ENCODE results near the gene USF1. TPM values are rescaled to one million over a fixed set of nuclear protein-coding genes. Genes with fewer than 3 reads are reported as not detected.
"Not testable (repeated sequence)": the region's sequence is repeated elsewhere in the genome, so short reads cannot be mapped to it uniquely, and the experiment has no call there.

Gene USF1
- total and polyA plus RNA-seq, 8 donors = 7.2 to 566 (median 60.5) TPM

GRCh38 chr1:160997323-160998038 lies 48.3 kb downstream of the USF1 start:
- Histone ChIP-seq H3K36me3 (peaks cover 24 to 45% (median 34%) of the 10 kb centered on the region in 4 donors), H3K27ac (peak overlapping the region; percentile 33 to 84 (median 71)), H3K4me3 (no peak overlapping the region), H3K9me3 (no peaks in the 10 kb centered on the region), H3K4me1 (peaks cover 0 to 22% (median 4%) of the 10 kb centered on the region in 4 donors), H3K27me3 (no peaks in the 10 kb centered on the region)
- peak; percentile 83 to 90 for DNase-seq
- intact Hi-C loops (cut with DNase I; ENCODE audit: low total_unique reads) = loop anchor here (10.0 kb wide), 1 partner anchor 97 kb away; the partner anchor contains the start of gene KLHDC9
- no peak for TF ChIP-seq EP300 (IDR thresholded peaks at IDR 0.05)
- peak in 5 of 7 experiments; percentile 53 to 80 (median 71) for TF ChIP-seq CTCF (IDR thresholded peaks at IDR 0.05)
- peak in 2 of 3 donors; percentile 22 to 89 for TF ChIP-seq POLR2AphosphoS5 (IDR thresholded peaks at IDR 0.05)
- no peak for TF ChIP-seq POLR2A (IDR thresholded peaks at IDR 0.05)
- 48 to 75% (median 64%) methylated on average over 1 of the region's 1 CpG for WGBS, 5 donors

- peak overlapping the region in 2 of 5 donors; percentile 21 to 75 for H3K27ac ChIP-seq
- WGBS, 5 donors = 82 to 90% (median 90%) methylated on average over 3 of the region's 3 CpGs
- peaks cover 0 to 22% (median 4%) of the 10 kb centered on the region in 4 donors for H3K4me1 ChIP-seq
- H3K27me3 ChIP-seq = no peaks in the 10 kb centered on the region
- H3K4me3 ChIP-seq = no peak overlapping the region
- H3K36me3 ChIP-seq = peaks cover 24 to 42% (median 33%) of the 10 kb centered on the region in 4 donors
- no peak for DNase-seq
- no peak for TF ChIP-seq EP300 (IDR thresholded peaks at IDR 0.05)
- no peak for TF ChIP-seq POLR2AphosphoS5 (IDR thresholded peaks at IDR 0.05)
- TF ChIP-seq POLR2A (IDR thresholded peaks at IDR 0.05) = no peak
- TF ChIP-seq CTCF (IDR thresholded peaks at IDR 0.05) = no peak
- intact Hi-C loops (cut with DNase I; ENCODE audit: low total_unique reads) = loop anchor here (10.0 kb wide), 1 partner anchor 99 kb away; the partner anchor contains the start of gene KLHDC9
- no peaks in the 10 kb centered on the region for H3K9me3 ChIP-seq
Observed at GRCh38 chr1:160996178-160996577, 49.6 kb downstream of the USF1 start.

- 74 to 81% (median 76%) methylated on average over 14 of the region's 14 CpGs for WGBS, 5 donors
- intact Hi-C loops (cut with DNase I; ENCODE audit: low total_unique reads) = loop anchor here (10.0 kb wide), 1 partner anchor 101 kb away; the partner anchor contains the start of gene KLHDC9
Observed at GRCh38 chr1:160993544-160994193, 52.1 kb downstream of the USF1 start.

GRCh38 chr1:160992036-160992435 lies 53.7 kb downstream of the USF1 start:
- 81 to 90% (median 83%) methylated on average over 4 of the region's 4 CpGs for WGBS, 5 donors
- peaks cover 0 to 20% (median 5%) of the 10 kb centered on the region in 4 donors for H3K4me1 ChIP-seq
- not testable (repeated sequence) for H3K36me3 ChIP-seq, H3K27ac ChIP-seq, DNase-seq, H3K9me3 ChIP-seq, H3K4me3 ChIP-seq, H3K27me3 ChIP-seq
- intact Hi-C loops (cut with DNase I; ENCODE audit: low total_unique reads) = loop anchor here (10.0 kb wide), 1 partner anchor 103 kb away; the partner anchor contains the start of gene KLHDC9

More at GRCh38 chr1:160993544-160994193, 52.1 kb downstream of the USF1 start:
- Histone ChIP-seq H3K27me3 (no peaks in the 10 kb centered on the region), H3K27ac (no peak overlapping the region), H3K9me3 (no peaks in the 10 kb centered on the region), H3K36me3 (peaks cover 6 to 17% (median 8%) of the 10 kb centered on the region in 4 donors), H3K4me3 (no peak overlapping the region), H3K4me1 (peaks cover 0 to 33% (median 9%) of the 10 kb centered on the region in 4 donors)
- peak in 1 of 2 donors; percentile 61 for DNase-seq
- TF ChIP-seq POLR2A (IDR thresholded peaks at IDR 0.05) = no peak
- TF ChIP-seq POLR2AphosphoS5 (IDR thresholded peaks at IDR 0.05) = peak in 1 of 3 donors; percentile 3
- peak in 1 of 7 experiments; percentile 21 for TF ChIP-seq CTCF (IDR thresholded peaks at IDR 0.05)
- TF ChIP-seq EP300 (IDR thresholded peaks at IDR 0.05) = no peak

Small RNAs within 50 kb of the gene (small RNA-seq; reads per million reads assigned to genes)
- 0 reads per million in 4 donors for gene AL591806.2

Other genes with a start within 250 kb of the USF1 start
- 1 to 10 TPM in 3 of 5 donors, not detected in 2; 1.3 to 7.5 (median 1.7) TPM for gene LY9, start 249.8 kb downstream of the USF1 start, total RNA-seq
- 1 to 10 TPM in 1 of 3 donors, under 1 TPM in 2; 0.25 to 1.1 (median 0.63) TPM for gene LY9, start 249.8 kb downstream of the USF1 start, polyA plus RNA-seq
- gene CD244, start 183.1 kb downstream of the USF1 start, total RNA-seq = 1 to 10 TPM in 1 of 5 donors, under 1 TPM in 1, not detected in 3; 0.43 to 1.1 TPM
- gene CD244, start 183.1 kb downstream of the USF1 start, polyA plus RNA-seq = under 1 TPM; 0.15 to 0.61 (median 0.37) TPM
- gene ITLN1, start 160.8 kb downstream of the USF1 start, total RNA-seq = 100 to 1,000 TPM in 2 of 5 donors, 10 to 100 TPM in 1, 1 to 10 TPM in 1, not detected in 1; 1.2 to 241 (median 55.3) TPM
- 10 to 100 TPM in 1 of 3 donors, 1 to 10 TPM in 2; 1.5 to 10.1 (median 7.6) TPM for gene ITLN1, start 160.8 kb downstream of the USF1 start, polyA plus RNA-seq
- 1 to 10 TPM in 1 of 5 donors, not detected in 4; 4.2 TPM for gene ITLN2, start 91.2 kb downstream of the USF1 start, total RNA-seq
- gene ITLN2, start 91.2 kb downstream of the USF1 start, polyA plus RNA-seq = under 1 TPM in 1 of 3 donors, not detected in 2; 0.37 TPM
- gene F11R, start 24.8 kb downstream of the USF1 start, total RNA-seq = 100 to 1,000 TPM in 1 of 5 donors, 10 to 100 TPM in 3, 1 to 10 TPM in 1; 7.6 to 130 (median 20.9) TPM
- 10 to 100 TPM; 13.4 to 41.5 (median 29.2) TPM for gene F11R, start 24.8 kb downstream of the USF1 start, polyA plus RNA-seq
- 100 to 1,000 TPM in 1 of 5 donors, 10 to 100 TPM in 3, not detected in 1; 13.2 to 112 (median 42.7) TPM for gene TSTD1, start 7.0 kb downstream of the USF1 start, total RNA-seq
- gene TSTD1, start 7.0 kb downstream of the USF1 start, polyA plus RNA-seq = 100 to 1,000 TPM; 117 to 186 (median 158) TPM
- gene ARHGAP30, start 23.9 kb upstream of the USF1 start, total RNA-seq = 10 to 100 TPM in 3 of 5 donors, 1 to 10 TPM in 2; 2.6 to 28.6 (median 12.9) TPM
- 1 to 10 TPM; 2.8 to 5.5 (median 4.6) TPM for gene ARHGAP30, start 23.9 kb upstream of the USF1 start, polyA plus RNA-seq
- gene NECTIN4, start 43.6 kb upstream of the USF1 start, total RNA-seq = 10 to 100 TPM in 2 of 5 donors, 1 to 10 TPM in 3; 2.0 to 20.3 (median 7.0) TPM
- 10 to 100 TPM in 1 of 3 donors, 1 to 10 TPM in 2; 1.7 to 14.2 (median 2.6) TPM for gene NECTIN4, start 43.6 kb upstream of the USF1 start, polyA plus RNA-seq
- 10 to 100 TPM in 1 of 5 donors, 1 to 10 TPM in 4; 1.3 to 41.4 (median 2.4) TPM for gene KLHDC9, start 52.4 kb upstream of the USF1 start, total RNA-seq
- 1 to 10 TPM; 4.7 to 6.3 (median 5.3) TPM for gene KLHDC9, start 52.4 kb upstream of the USF1 start, polyA plus RNA-seq
- gene PFDN2, start 72.1 kb upstream of the USF1 start, total RNA-seq = 10 to 100 TPM in 3 of 5 donors, not detected in 2; 11.6 to 21.3 (median 19.3) TPM
- 100 to 1,000 TPM in 2 of 3 donors, 10 to 100 TPM in 1; 97.5 to 166 (median 122) TPM for gene PFDN2, start 72.1 kb upstream of the USF1 start, polyA plus RNA-seq
- 10 to 100 TPM in 4 of 5 donors, 1 to 10 TPM in 1; 8.8 to 77.9 (median 20.9) TPM for gene NIT1, start 72.1 kb upstream of the USF1 start, total RNA-seq
- 10 to 100 TPM; 20.0 to 34.2 (median 27.3) TPM for gene NIT1, start 72.1 kb upstream of the USF1 start, polyA plus RNA-seq
- 10 to 100 TPM in 3 of 5 donors, 1 to 10 TPM in 2; 2.3 to 35.9 (median 14.3) TPM for gene DEDD, start 86.7 kb upstream of the USF1 start, total RNA-seq
- 10 to 100 TPM; 16.5 to 31.9 (median 18.6) TPM for gene DEDD, start 86.7 kb upstream of the USF1 start, polyA plus RNA-seq
- 10 to 100 TPM in 4 of 5 donors, not detected in 1; 21.9 to 95.1 (median 33.6) TPM for gene UFC1, start 108.0 kb upstream of the USF1 start, total RNA-seq
- gene UFC1, start 108.0 kb upstream of the USF1 start, polyA plus RNA-seq = 100 to 1,000 TPM; 163 to 206 (median 203) TPM
- gene USP21, start 113.5 kb upstream of the USF1 start, total RNA-seq = 10 to 100 TPM; 13.6 to 35.3 (median 22.9) TPM
- 10 to 100 TPM; 16.2 to 23.2 (median 16.9) TPM for gene USP21, start 113.5 kb upstream of the USF1 start, polyA plus RNA-seq
- 10 to 100 TPM in 4 of 5 donors, 1 to 10 TPM in 1; 9.5 to 52.7 (median 44.9) TPM for gene PPOX, start 120.4 kb upstream of the USF1 start, total RNA-seq
- 10 to 100 TPM; 16.8 to 32.0 (median 31.6) TPM for gene PPOX, start 120.4 kb upstream of the USF1 start, polyA plus RNA-seq
- gene B4GALT3, start 131.5 kb upstream of the USF1 start, total RNA-seq = 10 to 100 TPM; 12.2 to 25.8 (median 17.3) TPM
- 10 to 100 TPM; 17.5 to 21.7 (median 18.8) TPM for gene B4GALT3, start 131.5 kb upstream of the USF1 start, polyA plus RNA-seq
- 10 to 100 TPM in 2 of 5 donors, 1 to 10 TPM in 2, under 1 TPM in 1; 0.89 to 20.6 (median 2.8) TPM for gene ADAMTS4, start 153.1 kb upstream of the USF1 start, total RNA-seq
- gene ADAMTS4, start 153.1 kb upstream of the USF1 start, polyA plus RNA-seq = 1 to 10 TPM; 1.1 to 4.2 (median 1.4) TPM
- 100 to 1,000 TPM in 2 of 5 donors, 10 to 100 TPM in 2, 1 to 10 TPM in 1; 9.9 to 165 (median 85.7) TPM for gene NDUFS2, start 156.4 kb upstream of the USF1 start, total RNA-seq
- gene NDUFS2, start 156.4 kb upstream of the USF1 start, polyA plus RNA-seq = 10 to 100 TPM; 55.6 to 83.4 (median 81.9) TPM
- 10 to 100 TPM in 2 of 5 donors, 1 to 10 TPM in 2, not detected in 1; 1.4 to 27.0 (median 7.4) TPM for gene FCER1G, start 169.3 kb upstream of the USF1 start, total RNA-seq
- 100 to 1,000 TPM in 1 of 3 donors, 10 to 100 TPM in 2; 35.4 to 101 (median 50.6) TPM for gene FCER1G, start 169.3 kb upstream of the USF1 start, polyA plus RNA-seq
- 1 to 10 TPM in 1 of 5 donors, not detected in 4; 5.3 TPM for gene APOA2, start 177.7 kb upstream of the USF1 start, total RNA-seq
- gene APOA2, start 177.7 kb upstream of the USF1 start, polyA plus RNA-seq = not detected
- gene TOMM40L, start 180.1 kb upstream of the USF1 start, total RNA-seq = 1 to 10 TPM in 4 of 5 donors, under 1 TPM in 1; 0.58 to 7.3 (median 5.8) TPM
- 1 to 10 TPM; 7.9 to 9.9 (median 9.8) TPM for gene TOMM40L, start 180.1 kb upstream of the USF1 start, polyA plus RNA-seq
- under 1 TPM in 1 of 5 donors, not detected in 4; 0.55 TPM for gene NR1I3, start 192.2 kb upstream of the USF1 start, total RNA-seq
- not detected for gene NR1I3, start 192.2 kb upstream of the USF1 start, polyA plus RNA-seq
- 10 to 100 TPM in 2 of 5 donors, not detected in 3; 17.6 to 19.4 TPM for gene PCP4L1, start 212.8 kb upstream of the USF1 start, total RNA-seq
- gene PCP4L1, start 212.8 kb upstream of the USF1 start, polyA plus RNA-seq = 10 to 100 TPM in 1 of 3 donors, not detected in 2; 12.6 TPM

Data from stomach (tissue), 9 donors.